Osteocyte (in vitro differentiated cells): ENCODE measurements around the gene PDE4A. TPM values are rescaled to one million over a fixed set of nuclear protein-coding genes. Genes with fewer than 3 reads are reported as not detected.
A peak's percentile ranks its signal among the peaks of the same experiment; 100 is the strongest.

ENCODE experiments used
- DNase-seq: peaks from one replicate; pipeline ENCODE4 v3.0.0; 2021; ENCODE audit warnings: mixed read lengths; ENCODE audit not compliant: unreplicated experiment; ENCODE audit errors: extremely low spot score
- H3K27ac Mint-ChIP-seq: one replicate; pipeline ENCODE4 v1.8.0; 2021; ENCODE audit warnings: mild to moderate bottlenecking, mixed read lengths; ENCODE audit not compliant: unreplicated experiment
- H3K27me3 Mint-ChIP-seq: one replicate; pipeline ENCODE4 v1.8.0; 2021; ENCODE audit warnings: mixed read lengths; ENCODE audit not compliant: unreplicated experiment
- H3K36me3 Mint-ChIP-seq: one replicate; pipeline ENCODE4 v1.8.0; 2021; ENCODE audit warnings: mixed read lengths; ENCODE audit not compliant: unreplicated experiment
- H3K4me1 Mint-ChIP-seq: one replicate; pipeline ENCODE4 v1.8.0; 2021; ENCODE audit warnings: mixed read lengths; ENCODE audit not compliant: unreplicated experiment
- H3K4me3 Mint-ChIP-seq: one replicate; pipeline ENCODE4 v1.8.0; 2021; ENCODE audit warnings: mild to moderate bottlenecking, moderate library complexity, mixed read lengths; ENCODE audit not compliant: unreplicated experiment
- H3K9me3 Mint-ChIP-seq: one replicate; pipeline ENCODE4 v1.8.0; 2021; ENCODE audit warnings: mixed read lengths; ENCODE audit not compliant: unreplicated experiment
- total RNA-seq: library from RNA; stranded (reverse); gene quantifications from 2 replicates; pipeline ENCODE4 v1.2.1, GENCODE V29; 2021
- TF ChIP-seq, protein P1 (sequence below): fragments of 200-600 bp; sonication (generic); IDR thresholded peaks from 2 replicates; pipeline ENCODE4 v1.5.0; 2021; ENCODE audit warnings: antibody characterized with exemption, mild to moderate bottlenecking, moderate library complexity

Gene PDE4A
- total RNA-seq, 1 donor from 2014 or later, result 12.7 TPM

DNA sequence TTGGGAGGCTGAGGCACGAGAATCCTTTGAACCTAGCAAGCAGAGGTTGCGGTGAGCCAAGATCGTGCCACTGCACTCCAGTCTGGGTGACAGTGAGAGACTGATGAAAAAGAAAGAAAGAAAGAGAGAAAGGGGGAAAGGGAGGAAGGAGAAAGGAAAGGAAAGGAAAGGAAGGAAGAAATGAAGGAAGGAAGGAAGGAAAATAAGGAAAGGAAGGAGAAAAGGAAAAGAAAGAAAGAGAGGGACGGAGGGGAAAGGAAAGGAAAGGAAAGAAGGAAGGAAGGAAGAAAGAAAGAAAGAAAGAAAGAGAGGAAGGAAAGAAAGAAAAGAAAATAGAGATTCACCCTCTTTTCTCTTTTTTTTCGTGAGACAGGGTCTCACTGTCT, 8.7 kb downstream of the PDE4A start:
- no peaks in the 10 kb centered on the region for H3K9me3 Mint-ChIP-seq
- TF ChIP-seq, protein P1, sequence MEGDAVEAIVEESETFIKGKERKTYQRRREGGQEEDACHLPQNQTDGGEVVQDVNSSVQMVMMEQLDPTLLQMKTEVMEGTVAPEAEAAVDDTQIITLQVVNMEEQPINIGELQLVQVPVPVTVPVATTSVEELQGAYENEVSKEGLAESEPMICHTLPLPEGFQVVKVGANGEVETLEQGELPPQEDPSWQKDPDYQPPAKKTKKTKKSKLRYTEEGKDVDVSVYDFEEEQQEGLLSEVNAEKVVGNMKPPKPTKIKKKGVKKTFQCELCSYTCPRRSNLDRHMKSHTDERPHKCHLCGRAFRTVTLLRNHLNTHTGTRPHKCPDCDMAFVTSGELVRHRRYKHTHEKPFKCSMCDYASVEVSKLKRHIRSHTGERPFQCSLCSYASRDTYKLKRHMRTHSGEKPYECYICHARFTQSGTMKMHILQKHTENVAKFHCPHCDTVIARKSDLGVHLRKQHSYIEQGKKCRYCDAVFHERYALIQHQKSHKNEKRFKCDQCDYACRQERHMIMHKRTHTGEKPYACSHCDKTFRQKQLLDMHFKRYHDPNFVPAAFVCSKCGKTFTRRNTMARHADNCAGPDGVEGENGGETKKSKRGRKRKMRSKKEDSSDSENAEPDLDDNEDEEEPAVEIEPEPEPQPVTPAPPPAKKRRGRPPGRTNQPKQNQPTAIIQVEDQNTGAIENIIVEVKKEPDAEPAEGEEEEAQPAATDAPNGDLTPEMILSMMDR, result no peak
- peaks cover 10% of the 10 kb centered on the region for H3K27me3 Mint-ChIP-seq
- no peak for DNase-seq
- H3K27ac Mint-ChIP-seq, result no peak overlapping the region
- H3K4me1 Mint-ChIP-seq, result peaks cover 16% of the 10 kb centered on the region
- no peak overlapping the region for H3K4me3 Mint-ChIP-seq
- H3K36me3 Mint-ChIP-seq, result no peaks in the 10 kb centered on the region

DNA sequence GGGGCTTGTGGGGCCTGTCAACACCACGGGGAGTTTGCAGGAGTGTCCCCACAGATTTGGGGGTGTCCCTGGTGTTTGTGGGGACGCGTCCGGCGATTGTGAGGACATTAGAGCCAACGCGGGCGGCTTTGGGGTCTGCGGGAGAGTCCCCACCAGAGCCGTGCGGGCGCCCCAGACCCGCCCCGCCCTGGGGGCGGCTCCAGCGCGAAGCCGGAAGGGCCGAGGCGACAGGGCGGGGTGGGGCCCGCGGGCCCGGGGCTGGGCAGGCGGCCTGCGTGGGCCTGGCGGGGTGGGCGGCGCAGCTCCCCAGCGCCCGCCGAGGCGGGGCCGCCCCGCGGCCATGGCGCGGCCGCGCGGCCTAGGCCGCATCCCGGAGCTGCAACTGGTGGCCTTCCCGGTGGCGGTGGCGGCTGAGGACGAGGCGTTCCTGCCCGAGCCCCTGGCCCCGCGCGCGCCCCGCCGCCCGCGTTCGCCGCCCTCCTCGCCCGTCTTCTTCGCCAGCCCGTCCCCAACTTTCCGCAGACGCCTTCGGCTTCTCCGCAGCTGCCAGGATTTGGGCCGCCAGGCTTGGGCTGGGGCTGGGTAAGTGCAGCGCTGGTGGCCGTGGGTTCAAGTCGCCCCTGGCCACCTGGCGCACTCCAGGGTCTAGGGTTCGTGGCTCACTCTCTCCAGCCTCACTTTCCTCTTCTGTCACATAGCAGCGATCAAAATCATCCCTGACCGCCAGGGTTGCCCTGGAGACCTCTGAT, 10.3 kb downstream of the PDE4A start:
- DNase-seq, result no peak
- Mint-ChIP-seq H3K27ac (no peak overlapping the region), H3K4me3 (peak overlapping the region; percentile 78), H3K27me3 (no peaks in the 10 kb centered on the region), H3K9me3 (no peaks in the 10 kb centered on the region), H3K4me1 (peaks cover 13% of the 10 kb centered on the region), H3K36me3 (no peaks in the 10 kb centered on the region)
- TF ChIP-seq, protein P1, result no peak

DNA sequence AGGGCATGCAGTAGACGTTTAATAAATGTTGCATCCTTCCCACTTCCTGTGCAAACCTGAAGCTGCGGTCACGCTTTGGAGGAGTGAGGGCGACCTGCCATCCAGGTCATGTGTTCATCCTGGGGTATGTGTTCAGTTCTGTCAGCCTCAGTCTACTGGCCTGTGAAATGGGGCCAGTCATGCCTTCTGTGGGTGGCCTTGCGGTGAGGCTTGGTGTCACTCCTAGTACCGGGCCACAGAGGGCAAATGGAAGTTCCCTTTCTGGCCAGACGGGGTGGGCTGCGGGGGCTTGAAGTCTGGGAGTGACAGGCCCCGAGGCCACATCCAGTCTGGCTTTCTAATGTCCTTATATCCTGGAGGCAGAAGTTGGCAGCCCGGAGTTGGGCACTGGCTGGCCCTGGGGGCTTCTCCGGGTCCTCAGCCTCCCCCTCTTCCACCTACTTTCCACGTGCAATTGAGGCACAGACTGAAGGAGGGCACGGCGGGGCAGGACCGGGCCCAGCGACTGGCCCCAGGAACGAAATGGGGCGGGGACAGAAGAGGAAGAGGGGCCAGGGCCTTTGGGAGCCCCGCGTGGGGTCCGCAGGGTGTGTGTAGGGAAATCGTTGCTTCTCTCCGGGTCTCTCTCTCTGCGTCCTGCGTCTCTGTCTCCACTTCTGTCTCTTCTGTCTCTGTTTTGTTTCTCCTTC, 11.1 kb downstream of the PDE4A start:
- H3K36me3 Mint-ChIP-seq, result no peaks in the 10 kb centered on the region
- peak overlapping the region; percentile 78 for H3K4me3 Mint-ChIP-seq
- peak overlapping the region; percentile 54 for H3K27ac Mint-ChIP-seq
- TF ChIP-seq, protein P1, result no peak
- H3K27me3 Mint-ChIP-seq, result no peaks in the 10 kb centered on the region
- H3K9me3 Mint-ChIP-seq, result no peaks in the 10 kb centered on the region
- no peak for DNase-seq
- peaks cover 13% of the 10 kb centered on the region for H3K4me1 Mint-ChIP-seq

DNA sequence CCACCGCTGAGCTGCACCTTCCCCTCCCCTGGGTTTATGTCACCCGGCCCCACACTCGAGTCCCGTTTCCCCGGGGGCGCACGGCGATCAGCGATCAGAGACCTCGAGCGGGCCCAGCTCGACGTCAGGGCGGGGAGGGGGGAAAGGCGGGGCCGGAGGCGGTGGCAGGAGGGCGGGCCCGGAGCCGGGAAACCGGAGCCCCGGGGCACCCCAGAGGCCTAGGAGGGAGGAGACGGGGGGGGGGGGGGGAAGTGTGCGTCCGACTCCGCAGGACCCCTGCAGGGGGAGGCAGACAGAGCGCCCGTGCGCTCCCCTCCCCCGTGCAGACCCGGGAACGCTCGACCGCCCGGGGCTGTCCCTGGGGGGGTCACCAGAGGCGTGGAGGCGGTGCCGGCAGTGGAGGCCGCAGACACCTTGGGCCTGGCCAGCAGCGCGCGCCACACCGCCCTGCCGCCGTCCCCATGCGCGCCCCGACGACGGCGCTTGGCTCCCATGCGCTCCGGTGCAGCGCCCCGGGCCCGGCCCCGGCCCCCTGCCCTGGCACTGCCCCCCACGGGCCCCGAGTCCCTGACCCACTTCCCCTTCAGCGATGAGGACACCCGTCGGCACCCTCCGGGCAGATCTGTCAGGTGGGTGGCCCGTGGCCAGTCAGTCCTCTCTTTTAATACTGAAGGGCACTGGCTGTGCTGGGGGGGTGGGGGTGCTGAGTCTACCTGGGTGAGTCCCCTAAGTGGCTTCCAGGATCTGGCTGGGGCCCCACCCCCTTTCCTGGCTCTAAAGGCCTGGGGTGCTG, 11.8 kb downstream of the PDE4A start:
- Mint-ChIP-seq H3K4me3 (peak overlapping the region; percentile 78), H3K9me3 (no peaks in the 10 kb centered on the region), H3K4me1 (peaks cover 13% of the 10 kb centered on the region), H3K27me3 (no peaks in the 10 kb centered on the region), H3K36me3 (no peaks in the 10 kb centered on the region), H3K27ac (peak overlapping the region; percentile 54)
- DNase-seq, result no peak
- TF ChIP-seq, protein P1, result no peak

DNA sequence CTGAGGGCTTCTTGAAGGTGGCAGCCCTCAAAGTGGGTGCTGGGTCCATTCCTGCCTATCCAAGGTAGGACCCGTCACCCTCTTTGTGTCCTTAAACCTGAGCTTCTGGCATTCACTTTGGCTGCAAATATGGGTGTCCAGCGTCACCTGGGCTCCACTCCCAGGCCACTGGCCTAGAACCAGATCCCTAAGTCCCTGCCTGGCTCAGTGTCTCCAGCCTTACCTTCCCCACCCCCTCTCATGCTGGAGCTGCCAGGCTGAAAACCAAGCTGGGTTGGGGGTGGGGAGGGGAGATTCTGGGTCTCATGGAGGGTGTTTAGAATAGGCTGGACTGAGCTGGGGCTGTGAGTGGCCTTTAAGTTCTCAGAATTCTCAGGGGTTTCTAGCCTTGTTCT, 12.4 kb downstream of the PDE4A start:
- TF ChIP-seq, protein P1, result no peak
- Mint-ChIP-seq H3K36me3 (no peaks in the 10 kb centered on the region), H3K27me3 (no peaks in the 10 kb centered on the region), H3K27ac (no peak overlapping the region), H3K4me3 (peak overlapping the region; percentile 52), H3K9me3 (no peaks in the 10 kb centered on the region), H3K4me1 (peaks cover 13% of the 10 kb centered on the region)
- no peak for DNase-seq
